GM18868 (cell line): ENCODE data around the gene TSHZ2.
"Not testable (repeated sequence)": the region's sequence is repeated elsewhere in the genome, so short reads cannot be mapped to it uniquely, and the experiment has no call there.

Experiments
- ATAC-seq: cut with Tn5 transposase; IDR thresholded peaks from one replicate; pipeline ENCODE4 v1.9.1; 2021; ENCODE audit warnings: mild to moderate bottlenecking, moderate library complexity; ENCODE audit not compliant: unreplicated experiment

TSHZ2 gene

GRCh38 chr20:53299831-53300230 lies 327.7 kb downstream of the TSHZ2 start:
- no peak for ATAC-seq

DNA sequence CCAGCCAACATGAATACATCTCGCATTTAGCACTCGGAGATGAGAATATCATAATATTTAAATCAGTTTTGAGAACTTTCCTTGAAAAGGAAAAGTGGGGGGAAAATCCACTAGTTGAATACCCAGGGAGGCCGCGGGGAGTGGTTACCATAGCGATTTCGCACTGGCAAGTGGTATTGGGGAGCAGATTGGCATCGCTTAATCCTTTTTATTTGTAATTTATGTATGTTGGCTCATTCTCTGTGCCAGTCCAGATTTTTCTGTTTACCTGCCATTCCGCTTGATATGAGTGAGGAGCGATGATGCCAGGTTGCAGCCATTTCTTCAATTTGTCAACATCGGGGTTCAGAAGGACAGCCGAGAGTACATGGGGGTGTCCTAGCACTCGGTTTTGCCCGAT lies 329.7 kb downstream of the TSHZ2 start:
- no peak for ATAC-seq

GRCh38 chr20:53302695-53303412 lies 330.7 kb downstream of the TSHZ2 start:
- no peak for ATAC-seq

GRCh38 chr20:53303413-53303760 lies 331.2 kb downstream of the TSHZ2 start:
- ATAC-seq, result no peak

DNA sequence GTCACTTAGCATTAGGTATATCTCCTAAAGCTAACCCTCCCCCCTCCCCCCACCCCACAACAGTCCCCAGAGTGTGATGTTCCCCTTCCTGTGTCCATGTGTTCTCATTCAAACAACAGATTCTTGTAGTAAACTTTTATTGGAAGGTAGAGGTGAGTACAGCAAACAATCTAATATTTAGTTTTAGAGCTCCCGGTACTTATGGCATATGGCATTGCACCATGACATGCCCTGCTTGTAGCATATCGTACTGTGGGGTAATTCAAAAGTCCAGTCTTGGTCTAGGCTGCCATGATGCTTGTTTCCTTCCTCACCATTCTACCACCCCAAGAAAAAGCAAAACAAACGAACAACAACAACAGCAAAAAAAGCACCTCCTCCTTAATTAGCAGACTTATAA lies 332.0 kb downstream of the TSHZ2 start:
- no peak for ATAC-seq

DNA sequence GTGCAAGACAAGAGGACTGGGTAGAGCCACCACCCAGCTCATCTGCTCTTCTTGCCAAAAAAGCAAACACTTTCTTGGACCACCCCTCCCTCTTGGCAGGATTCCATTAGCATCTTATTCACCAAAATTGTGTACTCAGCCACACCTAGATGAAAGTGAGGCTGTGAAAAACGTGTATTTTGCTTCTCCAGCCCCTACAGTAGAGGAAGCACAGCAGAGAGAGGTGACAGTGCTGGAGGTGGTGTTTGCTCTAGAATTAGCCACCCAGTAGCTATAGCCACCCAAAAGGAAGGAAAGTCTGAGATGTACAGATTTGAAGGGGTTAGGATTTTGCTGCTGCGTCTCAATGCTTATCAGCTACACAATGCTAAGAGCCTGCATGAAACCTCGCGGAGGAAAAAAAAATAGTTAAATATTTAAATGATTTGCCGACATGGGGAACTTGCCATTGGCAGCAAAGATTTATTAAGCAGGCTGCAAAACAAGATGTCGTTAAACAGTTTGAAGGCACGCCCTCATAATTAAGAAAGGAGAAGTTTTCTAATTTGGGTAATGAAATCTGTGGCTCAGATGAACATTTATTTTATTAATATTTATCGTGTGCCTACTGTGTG lies 334.1 kb downstream of the TSHZ2 start:
- ATAC-seq, result no peak

- no peak for ATAC-seq
Measured at GRCh38 chr20:53307964-53308597, 335.9 kb downstream of the TSHZ2 start.

GRCh38 chr20:53309515-53309914 lies 337.4 kb downstream of the TSHZ2 start:
- no peak for ATAC-seq

- no peak for ATAC-seq
Measured at GRCh38 chr20:53312957-53313356, 340.8 kb downstream of the TSHZ2 start.

DNA sequence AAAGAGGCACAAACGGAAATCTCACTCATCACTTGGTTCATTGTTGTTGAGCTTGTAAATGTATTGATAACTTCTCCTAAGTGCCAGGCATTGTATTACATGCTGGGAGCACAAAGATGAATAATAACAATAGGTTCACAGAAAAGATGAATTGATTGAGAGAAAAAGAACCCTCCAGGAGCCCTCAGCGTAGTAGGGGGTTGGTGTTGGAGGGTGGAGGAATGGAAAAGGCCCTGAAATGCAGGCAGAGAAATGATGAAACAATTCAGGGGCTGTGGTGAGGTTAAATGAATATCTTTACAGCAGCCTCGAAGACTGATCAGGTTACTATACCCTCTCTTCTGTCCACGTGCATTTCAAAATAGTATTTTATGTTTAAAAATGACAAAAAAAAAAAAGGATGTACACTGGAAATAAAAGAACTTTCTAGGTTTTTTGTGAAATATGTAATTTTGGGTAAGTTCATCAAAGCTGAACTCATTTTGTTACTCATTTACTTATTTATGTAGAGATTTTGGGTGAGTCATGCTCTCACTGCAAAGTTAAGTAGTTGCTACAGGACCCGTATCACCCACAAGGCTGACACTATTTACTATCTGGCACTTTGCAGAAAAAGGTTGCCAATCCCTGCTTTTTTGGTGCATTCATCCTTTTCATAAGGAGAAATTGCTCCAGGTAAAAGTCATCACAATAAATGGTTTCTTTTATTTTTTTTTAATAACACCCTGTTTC lies 344.2 kb downstream of the TSHZ2 start:
- ATAC-seq, result no peak

- no peak for ATAC-seq
Measured at GRCh38 chr20:53319200-53319599, 347.0 kb downstream of the TSHZ2 start.

GRCh38 chr20:53319716-53320115 lies 347.6 kb downstream of the TSHZ2 start:
- ATAC-seq, result no peak

GRCh38 chr20:53320701-53321100 lies 348.5 kb downstream of the TSHZ2 start:
- no peak for ATAC-seq

DNA sequence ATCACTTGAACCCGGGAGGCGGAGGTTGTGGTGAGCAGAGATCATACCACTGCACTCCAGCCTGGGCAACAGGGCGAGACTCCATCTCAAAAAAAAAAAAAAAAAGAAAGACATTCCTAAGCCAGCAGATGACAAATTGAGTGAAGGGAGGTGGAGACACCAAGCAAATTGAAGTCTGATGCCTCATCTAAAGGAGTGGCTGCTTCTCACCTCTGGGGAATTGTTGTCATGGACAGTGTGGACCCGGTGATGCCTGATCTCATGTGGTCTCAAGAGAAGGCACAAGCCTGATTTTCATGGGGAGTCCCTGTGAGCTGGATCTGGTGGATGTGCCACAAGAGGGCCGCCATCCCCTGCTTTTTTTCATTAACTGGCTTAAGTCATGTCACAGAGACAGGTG lies 349.4 kb downstream of the TSHZ2 start:
- no peak for ATAC-seq

GRCh38 chr20:53322651-53323050 lies 350.5 kb downstream of the TSHZ2 start:
- no peak for ATAC-seq

GRCh38 chr20:53323460-53323859 lies 351.3 kb downstream of the TSHZ2 start:
- not testable (repeated sequence) for ATAC-seq

DNA sequence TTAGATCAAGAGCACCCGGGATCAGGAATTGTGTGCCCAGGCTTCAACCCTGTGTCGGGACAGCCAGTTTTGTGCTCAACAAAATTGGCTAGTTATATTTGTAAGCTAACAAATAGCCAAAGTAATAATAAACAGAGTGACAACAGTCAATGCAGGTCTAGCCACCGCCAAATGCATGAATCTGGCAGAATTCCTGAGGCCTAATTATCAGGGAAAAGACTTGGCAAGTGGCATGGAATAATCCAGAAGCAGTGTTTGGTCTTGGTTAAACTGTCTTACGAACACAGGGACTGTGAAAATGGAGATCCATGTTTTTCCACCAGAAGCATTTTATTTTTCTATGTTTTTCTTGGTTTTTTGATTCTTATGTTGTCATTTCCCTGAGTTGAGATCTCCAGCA lies 352.7 kb downstream of the TSHZ2 start:
- no peak for ATAC-seq

- ATAC-seq, result no peak
Measured at GRCh38 chr20:53328961-53329360, 356.8 kb downstream of the TSHZ2 start.

DNA sequence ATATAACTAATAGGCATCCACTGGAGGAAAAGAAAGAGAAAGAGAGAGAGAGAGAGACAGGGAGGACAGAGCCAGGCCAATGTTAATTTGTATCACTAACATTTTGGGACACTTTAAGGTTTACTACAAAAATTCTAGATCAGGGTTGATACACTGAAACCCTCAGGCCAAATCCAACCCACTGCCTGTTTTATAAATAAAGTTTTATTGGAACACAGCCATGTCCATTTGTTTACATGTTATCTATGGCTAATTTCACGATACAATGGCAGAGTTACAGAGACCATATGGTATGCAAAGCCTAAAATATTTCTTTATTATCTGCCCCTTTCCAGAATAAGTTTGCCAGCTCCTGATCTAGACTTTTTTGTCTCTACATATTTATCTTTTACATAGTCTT lies 357.6 kb downstream of the TSHZ2 start:
- no peak for ATAC-seq

- ATAC-seq, result no peak
Measured at GRCh38 chr20:53330601-53331140, 358.5 kb downstream of the TSHZ2 start.

DNA sequence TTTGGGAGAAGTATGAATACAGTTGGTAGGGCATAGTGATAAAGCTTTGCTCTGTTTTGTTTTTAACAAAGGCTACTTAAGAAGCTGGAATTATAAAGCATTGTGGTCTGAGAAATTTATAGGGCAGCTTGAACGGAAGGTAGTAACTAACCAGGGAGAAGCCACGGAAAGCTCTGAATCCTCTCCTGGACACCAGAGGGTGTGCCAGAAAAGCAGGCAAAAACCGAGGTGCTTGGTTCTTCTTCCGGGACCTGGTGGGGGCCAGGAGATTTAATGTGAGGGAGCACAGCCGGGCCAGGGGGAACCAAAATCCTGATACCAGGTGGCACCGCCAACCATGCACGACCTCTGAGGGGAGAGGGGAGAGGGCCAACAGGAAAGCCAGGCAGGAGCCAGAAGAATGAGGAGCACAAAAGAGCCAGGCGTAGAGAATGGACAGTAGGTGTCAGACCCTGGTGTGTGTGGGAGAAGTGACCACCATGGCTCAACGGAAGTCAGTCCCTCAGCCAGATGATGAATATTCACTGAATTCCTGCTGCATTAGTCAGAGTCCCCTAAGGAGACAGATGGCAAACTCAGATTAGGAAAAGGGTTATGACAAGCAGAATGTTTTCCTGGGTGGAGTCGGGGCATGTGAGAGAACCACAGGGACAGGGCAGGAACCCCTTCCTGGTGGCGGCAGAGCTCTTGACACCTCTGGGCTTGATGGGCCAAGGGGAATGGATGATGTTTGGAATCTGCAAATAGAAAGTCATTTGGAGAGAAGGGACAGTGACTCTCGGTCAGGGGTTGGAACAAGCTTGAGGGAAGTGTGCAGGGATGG lies 359.2 kb downstream of the TSHZ2 start:
- ATAC-seq, result no peak
